GM18858 (cell line): ENCODE measurements around the gene AXIN2.

ENCODE experiments used
- ATAC-seq: cut with Tn5 transposase; IDR thresholded peaks from one replicate; pipeline ENCODE4 v1.9.1; 2021; ENCODE audit not compliant: unreplicated experiment

The AXIN2 gene

DNA sequence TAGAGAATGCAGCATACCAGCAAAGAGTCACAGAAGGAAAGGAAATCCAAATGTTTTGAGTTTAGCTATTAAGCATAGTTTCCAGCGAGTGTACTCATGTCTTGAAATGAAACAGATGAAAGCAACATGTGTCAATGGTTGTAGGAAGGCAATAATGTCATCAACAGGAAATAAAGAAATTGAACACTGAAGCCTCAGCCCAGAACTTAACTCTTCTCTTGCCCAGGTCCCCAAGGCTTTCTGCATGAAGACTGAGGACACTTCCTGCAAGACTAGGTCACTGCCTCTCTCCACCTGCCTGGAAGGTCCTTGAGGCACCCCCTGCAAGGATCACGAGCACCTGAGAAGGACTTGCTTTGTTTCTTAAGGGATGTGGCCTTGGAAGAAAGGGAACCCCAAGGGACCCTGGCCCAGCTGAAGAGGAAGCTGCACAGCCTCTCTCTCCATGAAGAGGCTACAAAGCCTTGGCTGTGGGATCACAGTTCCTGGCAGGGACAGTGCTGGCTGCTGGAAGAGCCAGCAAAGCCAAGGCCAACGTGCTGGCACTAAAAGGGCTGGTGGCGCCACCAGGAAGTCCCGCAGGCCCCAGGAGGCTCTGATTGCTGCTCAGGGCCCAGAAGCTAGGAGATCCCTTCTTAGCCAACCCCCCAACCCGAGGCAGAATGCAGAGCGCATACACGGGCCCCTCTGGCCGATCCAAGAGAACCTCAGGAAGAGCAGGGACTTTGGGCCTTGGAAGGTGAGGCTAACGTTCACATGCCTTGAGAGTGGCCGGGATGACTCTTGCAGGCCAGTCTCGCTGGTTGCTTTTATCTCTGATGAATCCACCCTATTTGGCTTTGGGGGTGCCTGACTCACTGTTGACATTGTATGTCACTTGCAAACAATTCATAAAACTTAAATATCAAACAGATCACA lies 23.4 kb upstream of the AXIN2 start:
- ATAC-seq: no peak

DNA sequence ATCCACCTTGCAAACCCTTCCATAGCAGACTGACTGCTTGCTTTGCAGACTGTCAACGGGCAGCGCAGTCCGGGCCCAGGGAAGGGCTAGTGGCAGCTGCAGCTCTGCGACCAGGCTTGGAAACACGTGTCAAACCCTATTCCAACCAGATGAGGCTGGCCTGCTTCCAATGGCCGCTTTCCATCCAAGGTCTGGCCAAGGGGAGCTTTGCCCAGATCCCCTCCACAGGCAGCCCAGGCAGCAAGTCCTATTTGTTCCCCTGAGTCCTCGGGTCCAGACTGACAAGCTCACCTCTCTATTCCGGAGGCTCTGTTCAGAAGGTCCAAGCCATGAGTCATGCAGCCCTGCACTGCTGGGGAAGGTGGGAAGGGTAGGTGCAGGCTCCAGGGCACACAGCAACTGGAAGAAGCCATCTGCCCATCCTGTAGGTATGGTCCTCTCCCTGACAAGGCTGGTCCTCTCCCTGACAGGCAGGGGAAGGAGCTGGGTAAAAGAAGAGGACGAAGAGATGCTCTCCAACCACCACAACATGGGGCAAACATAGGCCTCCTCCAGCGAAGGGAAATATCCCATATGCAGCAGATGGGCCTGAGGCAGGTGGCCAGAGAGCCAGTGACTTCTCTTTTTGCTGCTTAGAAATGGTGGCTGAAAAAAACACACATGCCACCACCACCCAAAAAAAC lies 22.6 kb upstream of the AXIN2 start:
- no peak for ATAC-seq

DNA sequence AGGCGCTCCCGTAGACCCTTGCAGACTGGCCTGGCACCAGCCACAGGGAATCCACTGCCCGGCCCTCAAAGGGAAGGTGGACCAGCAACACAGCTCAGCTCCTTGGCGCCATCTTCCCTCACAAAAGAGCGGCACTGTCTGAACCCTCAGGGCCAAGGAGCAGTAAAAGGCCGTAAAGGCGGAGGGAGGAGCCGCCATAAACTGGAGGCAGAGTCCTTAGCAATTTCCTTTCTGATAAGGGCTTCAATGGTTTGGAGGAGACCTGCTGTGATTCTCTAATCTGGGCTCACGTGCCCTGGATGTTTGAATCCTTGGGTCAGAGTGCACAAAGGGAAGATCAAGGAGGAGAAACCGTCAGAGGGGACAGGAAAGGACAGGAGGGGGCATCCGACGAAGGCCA lies 15.5 kb upstream of the AXIN2 start:
- no peak for ATAC-seq

DNA sequence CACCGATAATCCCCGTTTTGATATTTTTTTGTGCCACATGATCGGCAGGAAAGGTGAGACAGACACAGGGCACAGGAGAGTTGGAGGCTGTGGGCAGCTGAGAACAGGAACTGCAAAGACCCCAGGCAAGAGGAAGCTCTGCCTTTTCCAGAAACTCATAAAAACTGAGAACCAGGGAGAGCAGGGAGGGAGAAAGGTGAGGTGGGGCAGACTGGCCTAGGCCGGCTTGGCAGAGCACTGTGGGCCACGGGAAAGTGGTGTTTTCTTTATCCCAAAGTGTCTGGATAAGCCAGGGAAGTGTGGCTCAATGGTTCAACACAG lies 11.8 kb upstream of the AXIN2 start:
- no peak for ATAC-seq

DNA sequence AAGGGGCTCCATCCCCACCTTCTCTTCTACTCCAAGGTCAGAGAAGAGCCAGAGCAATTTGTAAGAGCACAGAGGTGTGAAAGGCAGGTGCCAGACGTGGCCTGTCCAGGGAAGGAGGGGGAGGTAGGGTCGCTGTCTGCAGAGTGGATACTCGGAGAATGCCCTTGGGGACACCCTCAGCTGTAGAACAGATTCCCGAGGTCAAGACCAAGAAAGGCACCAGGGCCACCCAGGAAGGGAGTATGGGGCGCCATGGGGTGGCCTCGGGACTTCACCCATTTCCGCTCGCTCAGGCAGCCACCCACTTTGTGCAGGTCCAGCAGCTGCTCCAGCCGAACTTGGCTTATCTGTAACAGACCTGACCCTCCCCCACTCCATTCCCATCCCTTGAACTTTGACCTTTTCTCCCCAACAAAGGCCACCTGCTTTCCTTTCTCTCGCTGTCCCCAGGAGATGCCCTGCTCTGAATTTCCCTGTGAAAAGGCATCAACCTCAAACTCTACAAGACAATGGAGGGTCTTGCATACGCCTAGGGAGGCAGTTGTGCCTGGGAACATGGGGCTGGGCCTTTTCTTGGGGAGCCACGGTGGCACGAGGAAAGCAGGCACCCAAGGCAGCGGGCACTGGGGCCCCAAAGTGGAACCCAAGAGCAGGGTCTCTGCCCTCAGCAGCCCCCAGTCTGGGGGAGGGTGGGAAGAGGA lies 11.3 kb upstream of the AXIN2 start:
- ATAC-seq: no peak

DNA sequence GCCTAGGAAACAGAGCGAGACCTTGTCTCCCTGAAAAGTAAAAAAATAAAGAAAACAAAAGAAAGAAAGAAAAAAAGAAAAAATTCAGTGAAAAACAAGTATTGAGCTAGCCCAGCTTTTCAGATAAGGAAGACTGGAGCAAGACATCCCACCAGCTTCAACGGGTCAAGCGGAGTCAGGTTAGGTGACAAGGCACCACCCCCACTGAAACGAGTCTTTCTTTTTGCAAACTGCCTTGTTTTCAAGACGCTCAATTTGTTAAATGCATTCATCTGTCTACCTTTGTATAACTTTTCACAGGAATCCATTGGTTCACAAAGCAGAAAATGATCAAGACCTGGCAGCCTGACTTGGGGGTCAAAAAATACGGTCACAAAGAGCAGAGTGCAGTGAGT lies 10.7 kb upstream of the AXIN2 start:
- ATAC-seq: no peak

DNA sequence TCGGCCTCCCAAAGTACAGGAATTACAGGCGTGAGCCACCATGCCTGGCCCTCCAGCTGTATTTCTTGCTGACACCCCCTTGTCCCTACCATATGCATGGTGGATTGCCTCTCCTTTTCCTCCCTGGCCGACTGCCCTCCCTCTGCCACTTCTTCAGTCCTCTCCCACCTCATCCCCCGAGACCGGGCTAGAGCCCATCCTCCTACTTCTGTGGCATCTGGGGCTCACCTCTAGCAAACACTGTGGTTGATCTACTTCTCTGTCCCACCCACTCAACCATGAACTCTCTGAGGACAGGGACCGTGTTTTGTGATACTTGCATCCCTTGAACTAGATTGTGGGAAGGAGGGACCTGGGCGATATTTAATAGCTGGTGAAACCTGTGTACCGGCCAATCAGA lies 7.5 kb upstream of the AXIN2 start:
- ATAC-seq: no peak

DNA sequence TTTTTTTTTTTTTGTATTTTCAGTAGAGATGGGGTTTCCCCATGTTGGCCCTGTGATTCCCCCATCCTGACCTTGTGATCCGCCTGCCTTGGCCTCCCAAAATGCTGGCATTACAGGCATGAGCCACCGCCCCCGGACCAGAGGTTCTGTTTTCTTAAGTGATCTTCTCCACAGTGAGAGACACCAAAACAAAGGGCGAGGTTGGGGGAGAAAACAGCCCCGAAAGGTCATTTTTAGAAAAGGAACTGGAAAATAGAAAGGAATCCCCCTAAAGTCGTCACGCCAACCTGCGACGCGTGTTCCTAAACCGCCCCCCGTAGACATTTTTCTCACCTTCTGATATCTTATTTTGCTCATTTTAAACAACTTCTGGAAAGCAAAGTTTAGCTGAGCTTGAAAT lies 6.1 kb upstream of the AXIN2 start:
- ATAC-seq: no peak

DNA sequence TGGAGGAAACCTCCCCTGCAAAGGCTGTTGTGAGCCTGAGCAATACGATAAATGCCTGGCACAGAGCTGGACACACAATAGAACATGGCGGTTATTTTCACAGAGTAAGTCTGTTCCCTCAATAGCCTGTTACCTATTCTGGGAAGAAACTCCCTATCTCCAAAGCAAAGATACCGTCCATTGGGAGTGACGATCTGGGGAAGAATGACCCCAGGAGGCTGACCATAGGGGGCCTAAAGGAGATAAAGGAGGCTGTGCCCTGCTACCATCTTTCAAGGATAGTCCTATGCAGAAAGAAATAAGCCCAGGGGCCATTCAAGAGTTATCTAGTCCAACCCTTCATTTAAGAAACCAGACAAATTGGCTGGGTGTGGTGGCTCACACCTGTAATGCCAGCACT lies 4.1 kb upstream of the AXIN2 start:
- no peak for ATAC-seq

DNA sequence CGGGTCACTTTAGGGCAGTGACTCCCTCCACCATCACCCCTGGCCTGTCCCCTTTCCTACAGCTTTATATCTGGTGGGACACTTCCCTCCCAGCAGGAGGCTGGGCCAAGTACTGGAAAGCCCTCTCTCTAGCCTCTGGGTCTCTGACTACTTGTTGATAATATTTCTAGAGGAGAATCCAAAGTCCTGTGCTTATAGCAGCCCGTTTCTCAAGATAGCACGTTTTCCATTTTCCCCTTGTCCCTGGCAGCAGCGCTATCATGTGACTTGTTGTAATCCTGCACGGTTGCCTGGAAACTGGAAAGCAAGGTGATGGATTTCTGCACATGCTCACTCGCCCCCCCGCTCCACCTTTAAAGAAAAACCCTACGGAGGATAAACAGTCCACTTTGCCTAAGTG lies 3.3 kb upstream of the AXIN2 start:
- no peak for ATAC-seq

DNA sequence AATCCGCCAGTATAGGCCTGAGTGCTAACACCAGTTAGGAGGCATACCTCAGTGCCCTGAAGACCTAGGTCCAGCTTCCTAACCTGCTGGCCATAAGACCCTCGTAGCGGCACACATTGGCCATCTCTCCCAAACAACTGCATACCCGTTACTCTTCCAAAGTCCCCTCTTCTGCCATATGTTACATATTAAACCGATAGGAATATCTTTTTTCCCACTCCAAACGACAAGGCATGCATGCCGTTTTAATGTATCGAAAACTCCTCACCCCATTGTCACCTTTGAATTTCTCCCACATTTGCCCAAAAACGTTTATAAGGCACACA lies 721 bp upstream of the AXIN2 start:
- ATAC-seq: no peak

DNA sequence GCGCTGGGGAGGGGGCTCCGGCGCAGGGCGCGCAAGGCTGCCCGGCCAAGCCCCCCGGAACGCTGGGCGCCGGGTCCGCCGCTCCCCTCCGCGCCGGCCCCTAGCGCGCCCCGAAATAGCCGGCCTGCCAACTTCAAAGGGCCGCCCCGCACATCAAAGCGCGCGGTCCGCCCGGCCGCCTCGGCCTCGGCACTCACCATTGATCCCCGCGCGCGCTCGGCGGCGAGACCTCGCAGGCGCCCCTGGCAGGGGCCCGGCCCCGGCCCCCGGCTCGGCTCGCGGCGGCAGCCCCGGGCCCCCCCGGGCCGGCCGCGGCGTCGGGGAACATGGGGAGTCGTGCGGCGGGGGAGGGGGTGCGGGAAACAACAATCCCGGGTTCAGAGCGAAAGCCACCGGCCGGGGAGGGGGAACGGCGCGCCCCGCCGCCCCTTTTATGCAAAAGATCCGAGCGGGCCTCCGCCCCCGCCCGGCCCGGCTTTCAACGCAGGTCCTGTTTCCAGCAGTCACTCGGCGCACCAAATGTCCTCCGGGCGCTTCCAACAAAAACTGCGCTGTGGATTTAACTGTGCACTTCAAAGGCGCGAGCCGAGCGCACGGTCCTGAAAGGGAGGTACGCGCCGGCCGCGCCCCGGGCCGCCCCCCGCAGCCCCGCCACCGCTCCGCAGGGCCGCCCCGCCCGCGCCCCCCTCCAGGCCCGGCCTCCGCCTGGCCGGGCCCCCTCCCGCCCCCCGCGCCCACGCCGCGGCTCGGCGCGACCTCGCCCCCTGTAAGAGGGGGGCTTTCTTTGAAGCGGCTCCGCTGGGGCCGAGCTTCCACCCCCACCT lies 608 bp downstream of the AXIN2 start:
- no peak for ATAC-seq

DNA sequence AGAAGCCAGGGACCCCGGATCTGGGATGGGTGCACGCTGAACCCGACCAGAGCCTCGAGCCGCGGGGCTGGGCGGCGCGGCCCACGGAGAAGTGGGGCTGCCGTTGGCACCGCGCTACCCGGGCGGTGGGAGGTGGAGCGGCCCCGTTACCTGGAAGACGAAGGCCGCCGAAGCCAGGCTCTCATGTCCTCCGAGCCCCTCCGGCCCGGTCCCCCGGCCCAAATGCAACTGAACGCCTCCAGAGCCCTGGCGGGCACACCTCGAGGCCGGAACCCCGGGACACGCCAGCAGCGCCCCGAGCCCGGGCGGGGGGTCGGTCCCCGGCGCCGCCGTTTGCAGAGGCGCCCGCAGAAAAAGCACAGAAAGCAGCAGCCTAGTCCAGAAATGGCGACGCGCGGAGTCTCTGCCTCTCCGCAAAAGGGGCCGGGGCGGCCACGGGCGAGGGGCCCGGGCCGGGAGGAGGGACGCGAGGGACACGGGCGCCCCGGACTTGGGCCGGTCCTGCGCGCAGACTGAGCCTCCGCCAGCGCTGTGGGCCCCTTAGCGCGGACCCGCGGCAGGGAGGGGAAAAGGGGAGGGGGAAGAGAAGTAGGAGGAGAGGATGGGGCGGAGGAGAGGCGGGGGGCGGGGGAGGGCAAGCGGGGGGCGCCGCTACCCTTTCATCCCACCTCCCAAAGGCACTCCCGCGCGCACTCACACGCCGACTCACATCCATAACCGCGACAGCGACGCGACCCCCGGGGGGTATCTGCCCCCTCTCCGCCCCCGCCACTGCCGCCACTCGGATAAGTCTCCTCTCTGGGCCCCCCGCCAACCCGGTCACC lies 1.4 kb downstream of the AXIN2 start:
- ATAC-seq: no peak

DNA sequence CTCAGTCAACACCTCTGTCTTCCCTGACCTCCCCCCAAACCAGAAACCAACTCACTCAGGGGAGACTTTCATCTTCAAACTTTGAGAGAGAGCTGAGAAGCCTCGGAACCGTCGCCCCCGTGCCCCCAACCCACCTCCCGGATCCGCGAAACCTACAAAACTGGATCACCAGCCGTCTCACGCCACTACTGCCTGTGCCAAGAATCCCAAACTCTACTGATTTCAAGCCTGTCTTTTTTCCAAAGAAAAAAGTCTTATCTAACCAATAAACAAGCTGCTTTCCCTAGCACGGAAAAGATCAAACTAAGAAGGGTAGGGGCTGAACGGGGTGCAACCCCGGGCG lies 2.0 kb downstream of the AXIN2 start:
- no peak for ATAC-seq

DNA sequence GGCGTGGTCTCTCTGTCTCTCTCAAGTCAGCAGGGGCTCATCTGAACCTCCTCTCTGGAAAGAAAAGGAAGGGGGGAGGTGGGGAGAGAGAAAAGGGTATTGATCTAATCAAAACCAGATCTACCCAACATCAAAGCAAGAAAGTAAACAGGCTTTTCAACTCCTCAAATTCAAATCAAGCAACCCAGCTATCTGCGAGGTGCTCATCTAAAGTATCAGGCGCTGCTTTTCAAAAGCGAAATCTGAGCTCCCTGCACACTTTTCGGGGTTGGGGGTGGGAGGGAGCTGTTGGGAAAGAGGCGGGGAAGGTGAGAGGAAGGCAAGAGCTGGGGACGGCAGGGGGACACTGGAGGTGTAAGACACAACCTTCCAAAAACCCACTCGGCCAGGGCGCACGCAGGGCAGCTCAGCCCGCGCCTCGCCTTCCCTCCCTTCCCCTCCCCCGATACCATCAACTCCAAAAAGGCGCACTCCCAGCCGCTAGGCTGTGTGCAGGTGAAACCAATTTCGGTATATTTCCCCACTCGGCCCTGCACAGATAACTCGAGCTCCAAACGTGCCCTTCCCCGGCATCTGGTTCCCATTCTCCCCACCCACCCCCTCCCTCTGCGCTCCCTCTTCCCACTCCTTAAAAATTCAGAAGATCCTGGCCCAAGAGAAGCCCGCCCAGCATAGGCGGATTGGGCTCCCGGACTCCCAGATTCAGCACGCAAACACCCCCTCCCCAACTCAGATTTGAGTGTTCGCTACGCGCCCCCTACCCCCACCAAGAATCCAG lies 2.6 kb downstream of the AXIN2 start:
- ATAC-seq: no peak

DNA sequence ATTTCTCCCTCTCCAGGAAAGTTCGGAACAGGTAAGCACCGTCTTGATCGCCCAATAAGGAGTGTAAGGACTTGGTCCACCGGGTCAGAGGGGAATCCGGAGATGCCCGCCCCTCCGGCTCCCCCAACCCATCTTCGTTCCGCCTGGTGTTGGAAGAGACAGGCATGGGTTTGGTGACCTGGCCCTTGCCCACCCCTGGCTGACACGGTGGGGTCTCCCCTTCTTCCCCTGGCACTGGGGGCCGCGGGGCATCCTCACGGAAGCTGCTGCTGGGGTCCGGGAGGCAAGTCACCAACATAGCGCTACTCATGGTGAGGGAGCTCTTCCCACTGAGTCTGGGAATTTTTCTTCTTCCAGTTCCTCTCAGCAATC lies 3.2 kb downstream of the AXIN2 start:
- ATAC-seq: no peak

DNA sequence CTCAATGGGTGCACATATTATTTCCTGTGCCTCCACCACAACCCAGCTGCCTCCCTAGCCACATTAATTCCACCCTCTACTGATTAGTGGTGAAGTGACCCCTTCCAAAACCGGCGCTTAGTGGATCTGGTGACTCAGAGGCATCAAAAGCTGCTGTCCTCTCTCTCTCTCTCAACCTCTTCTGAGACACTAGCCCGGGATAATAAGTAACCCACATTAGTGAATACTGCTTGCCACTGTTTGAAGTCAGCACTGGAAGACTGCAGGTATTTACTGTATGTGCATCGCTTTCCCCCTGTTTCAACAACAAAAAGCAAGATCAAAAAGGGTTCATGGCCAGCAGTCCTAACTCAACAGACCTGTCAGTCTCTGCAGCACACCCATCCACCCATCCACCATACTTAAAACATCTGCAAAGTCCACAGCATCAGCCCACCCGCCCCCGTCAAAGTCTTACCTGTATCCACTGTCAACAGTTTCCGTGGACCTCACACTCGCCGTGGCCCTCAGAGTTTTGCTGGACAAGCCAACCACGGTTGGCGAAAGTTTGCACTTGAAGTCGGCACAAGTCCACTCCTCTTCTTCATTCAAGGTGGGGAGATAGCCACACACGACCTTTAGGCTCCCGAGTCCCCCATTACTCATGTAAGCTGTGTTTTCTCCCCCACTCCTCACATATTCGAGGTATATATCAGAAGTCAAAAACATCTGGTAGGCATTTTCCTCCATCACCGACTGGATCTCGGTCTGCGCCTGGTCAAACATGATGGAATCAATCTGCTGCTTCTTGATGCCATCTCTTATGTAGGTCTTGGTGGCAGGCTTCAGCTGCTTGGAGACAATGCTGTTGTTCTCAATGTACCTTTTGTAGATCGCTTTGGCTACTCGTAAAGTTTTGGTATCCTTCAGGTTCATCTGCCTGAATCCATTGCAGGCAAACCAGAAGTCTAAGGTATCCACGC lies 3.8 kb downstream of the AXIN2 start:
- ATAC-seq: no peak

DNA sequence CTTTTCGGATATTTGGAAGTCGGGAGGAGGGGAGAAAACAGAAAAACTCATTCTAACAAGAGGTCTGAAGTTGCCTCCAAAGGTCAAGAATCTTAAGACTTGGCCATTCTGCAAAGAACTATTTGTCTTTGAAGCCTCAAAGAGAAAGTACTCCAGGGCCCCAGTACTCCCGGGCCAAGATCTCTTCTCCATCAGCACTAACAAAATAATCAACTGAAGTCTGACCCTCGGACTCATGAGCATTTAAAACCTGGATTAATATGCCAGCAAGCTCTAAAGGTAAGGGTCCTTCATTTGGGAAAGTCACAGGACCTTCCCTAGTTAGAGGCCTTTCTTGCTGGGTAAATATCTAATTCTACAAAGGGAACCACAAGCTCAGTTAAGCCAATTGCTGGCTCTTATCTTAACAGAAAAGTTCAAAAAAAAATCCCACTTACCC lies 4.5 kb downstream of the AXIN2 start:
- ATAC-seq: no peak
